Head of caudate nucleus (tissue), 42 donors: ENCODE data around the gene SBF1.
A peak's percentile ranks its signal among the peaks of the same experiment; 100 is the strongest.

Experiments
- DNase-seq, 42 donors: peaks; one replicate each; pipeline versions ENCODE4 v3.0.0 to v3.0.0-alpha.2; 2020 to 2021; ENCODE audit warnings: mixed read lengths in 7 of 42
- intact Hi-C: fragments of 100-400 bp; cut with DNase I; formaldehyde crosslinking; loops from one replicate; pipeline ENCODE4 v1.15.0; 2022

SBF1 gene

DNA sequence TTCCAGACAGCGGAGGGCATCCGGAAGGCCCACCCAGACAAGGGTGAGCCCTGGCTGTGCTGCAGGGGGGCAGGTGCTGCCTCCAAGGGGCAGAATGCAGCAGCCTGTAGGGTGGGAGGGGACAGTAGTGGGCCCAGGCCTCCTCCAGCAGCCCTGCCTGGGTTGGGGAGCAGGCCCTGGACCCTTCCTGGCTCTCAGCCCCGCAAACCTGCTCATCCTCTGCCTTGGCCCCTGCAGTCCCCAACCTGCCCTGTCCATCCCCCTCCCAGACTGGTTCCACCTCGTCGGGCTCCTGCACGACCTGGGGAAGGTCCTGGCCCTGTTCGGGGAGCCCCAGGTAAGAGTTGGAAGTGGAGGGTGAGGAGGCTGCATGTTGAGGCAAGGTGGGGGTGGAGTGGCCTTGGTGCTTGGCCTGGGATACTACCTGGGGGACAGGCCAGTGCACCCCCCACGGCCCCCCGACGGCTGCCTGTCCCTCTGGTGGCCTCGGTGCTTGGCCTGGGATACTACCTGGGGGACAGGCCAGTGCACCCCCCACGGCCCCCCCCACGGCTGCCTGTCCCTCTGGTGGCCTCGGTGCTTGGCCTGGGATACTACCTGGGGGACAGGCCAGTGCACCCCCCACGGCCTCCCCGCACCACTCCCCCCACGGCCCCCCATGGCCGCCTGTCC lies 13.3 kb upstream of the SBF1 start:
- no peak for DNase-seq
- intact Hi-C loops: no loop called here

DNA sequence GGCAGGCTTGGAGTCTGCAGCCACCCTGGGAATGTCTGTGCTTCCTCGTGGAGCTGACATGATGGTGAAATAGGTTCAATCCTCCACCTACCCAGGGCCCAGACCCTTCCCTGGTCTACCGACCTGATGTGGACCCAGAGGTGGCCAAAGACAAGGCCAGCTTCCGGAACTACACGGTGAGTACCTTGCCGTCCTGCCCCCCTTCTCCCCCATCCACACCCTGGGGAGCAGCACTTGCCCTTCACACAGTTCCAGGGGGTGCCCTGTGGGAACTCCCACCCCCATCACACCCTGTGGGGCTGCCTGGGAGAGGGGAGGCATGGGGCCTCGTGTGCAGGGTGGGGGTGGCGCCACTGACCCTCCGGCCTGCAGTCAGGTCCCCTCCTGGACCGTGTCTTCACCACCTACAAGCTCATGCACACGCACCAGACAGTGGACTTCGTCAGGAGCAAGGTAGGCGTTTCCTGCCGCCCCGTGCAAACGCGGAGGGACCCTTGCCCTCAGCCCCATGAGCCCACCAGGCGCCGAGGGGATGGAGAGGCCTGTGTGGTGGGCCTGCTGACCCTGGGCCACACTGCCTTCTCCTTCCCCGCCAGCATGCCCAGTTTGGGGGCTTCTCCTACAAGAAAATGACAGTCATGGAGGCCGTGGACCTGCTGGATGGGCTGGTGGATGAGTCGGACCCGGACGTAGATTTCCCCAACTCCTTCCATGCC lies 12.6 kb upstream of the SBF1 start:
- intact Hi-C loops: no loop called here
- no peak for DNase-seq

DNA sequence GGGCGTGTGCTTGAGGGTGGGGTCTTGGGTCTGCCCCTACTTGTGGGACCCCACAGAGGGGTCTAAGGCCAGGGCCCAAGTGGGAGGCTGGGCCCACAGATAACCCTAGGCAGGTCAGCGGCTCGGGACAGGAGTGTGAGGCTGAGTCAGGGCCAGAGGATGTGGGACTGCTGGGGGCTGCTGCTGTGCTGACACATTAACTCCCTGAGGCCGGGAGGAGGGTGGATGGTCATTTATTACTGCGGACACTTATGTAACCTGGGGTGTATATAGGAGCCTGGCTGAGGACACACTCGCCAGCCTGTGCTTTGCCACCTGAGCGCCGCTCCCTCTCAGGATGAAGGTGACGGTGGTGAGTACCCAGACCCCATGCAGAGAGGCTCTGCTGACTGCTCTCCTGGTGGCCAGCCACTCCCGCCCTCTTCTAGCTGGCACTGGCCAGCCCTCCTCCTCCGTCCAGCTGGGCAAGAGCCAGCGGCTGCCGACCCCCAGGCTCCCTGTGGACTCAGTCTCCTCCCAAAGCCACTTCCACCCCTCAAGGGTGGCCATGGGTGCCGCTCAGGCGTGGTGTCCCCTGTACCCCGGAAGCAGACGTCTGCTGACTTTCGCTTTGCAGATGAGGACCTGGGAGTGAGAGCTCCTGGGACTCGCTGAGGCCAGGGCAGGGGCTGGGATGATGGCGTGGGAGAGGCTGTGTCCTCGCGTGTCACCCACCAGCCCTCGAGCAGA lies 11.9 kb upstream of the SBF1 start, which contains the start of gene MIOX:
Gene MIOX (plus strand): TSS at position 299 of the 729 bp plus-strand sequence. CDS start 39 bp downstream, at position 338.
- DNase-seq: no peak
- intact Hi-C loops: no loop called here

DNA sequence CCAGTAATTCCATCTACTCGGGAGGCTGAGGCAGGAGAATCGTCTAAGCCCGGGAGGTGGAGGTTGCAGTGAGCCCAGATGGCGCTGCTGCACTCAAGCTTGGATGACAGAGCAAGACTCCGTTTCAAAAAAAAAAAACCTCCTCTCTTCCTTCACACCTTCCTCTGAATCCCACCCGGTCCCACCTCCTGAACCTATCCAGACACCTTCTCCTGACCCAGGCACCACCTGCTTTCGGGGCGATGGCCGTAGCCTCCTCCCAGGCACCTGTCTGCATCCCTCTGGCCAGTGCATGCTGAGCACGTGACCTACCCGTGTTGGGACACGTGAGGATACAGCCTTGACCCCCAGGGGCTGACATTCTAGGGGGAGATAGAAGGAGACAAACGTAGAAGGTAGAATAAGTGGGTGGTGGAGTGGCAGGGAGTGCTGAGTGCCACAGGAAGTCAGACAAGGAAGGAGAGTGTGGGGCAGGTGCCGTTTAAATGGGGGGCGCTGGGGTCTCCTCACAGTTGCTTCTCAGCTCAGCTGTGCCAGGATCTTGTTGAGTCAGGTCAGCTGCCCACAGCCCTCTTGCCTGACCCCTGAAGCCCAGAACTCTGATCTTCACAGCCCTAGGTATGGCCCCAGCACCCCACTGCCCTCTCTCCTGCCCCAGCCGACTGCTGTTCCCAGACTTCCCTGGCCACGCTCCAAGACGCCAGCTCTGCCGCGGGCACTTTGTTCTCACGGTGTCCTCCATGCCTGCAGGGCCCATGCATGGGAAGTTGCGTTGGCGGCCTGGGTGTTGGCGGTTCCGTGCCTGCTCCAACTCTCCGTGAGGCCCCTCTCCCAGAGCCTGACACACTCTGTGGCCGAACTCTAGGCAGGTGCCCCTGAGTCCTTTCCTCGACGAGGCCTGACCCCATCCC lies 10.6 kb upstream of the SBF1 start:
- no peak for DNase-seq
- intact Hi-C loops: no loop called here

DNA sequence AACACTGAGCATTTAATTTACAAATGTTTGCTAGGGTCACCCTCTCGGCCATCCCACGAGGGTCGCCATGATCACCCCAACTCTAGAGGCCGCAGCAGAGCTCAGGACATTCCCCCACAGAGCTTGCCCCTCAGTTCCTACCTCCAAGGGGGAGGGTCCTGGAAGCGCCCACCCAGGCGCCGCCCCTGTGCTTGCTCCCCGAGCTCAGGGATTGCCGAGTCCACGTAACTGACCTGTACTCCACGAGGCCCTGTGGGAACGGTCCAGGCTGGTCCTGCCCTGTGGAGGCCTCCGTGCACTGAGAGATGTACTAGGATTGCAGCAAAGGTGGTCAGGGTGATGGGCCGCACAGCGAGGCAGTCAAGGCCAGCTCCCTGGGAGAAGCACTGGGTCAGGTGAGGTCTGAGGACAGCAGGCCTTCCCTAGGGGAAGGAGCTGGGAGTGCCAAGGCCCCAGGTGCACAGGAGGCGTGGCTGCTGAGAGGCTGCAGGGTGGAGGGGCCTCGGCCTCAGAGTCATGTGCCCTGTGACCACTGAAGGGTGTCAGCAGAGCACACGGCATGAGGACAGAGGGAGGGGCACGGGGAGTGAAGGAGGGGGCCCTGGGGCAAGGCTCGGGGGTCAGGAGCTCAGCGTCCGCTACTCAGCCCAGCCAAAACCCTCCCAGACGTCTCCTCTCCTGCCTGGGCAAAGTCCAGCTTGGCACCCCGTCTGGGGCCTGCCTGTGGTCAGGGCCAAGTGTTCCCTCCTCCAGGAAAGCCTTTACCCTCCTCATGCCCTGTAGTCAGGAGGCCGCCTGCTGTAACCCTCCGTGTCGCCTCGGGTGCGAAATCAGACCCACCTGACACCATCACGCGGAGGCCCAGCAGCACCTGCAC lies 9.4 kb upstream of the SBF1 start:
- intact Hi-C loops: no loop called here
- no peak for DNase-seq

DNA sequence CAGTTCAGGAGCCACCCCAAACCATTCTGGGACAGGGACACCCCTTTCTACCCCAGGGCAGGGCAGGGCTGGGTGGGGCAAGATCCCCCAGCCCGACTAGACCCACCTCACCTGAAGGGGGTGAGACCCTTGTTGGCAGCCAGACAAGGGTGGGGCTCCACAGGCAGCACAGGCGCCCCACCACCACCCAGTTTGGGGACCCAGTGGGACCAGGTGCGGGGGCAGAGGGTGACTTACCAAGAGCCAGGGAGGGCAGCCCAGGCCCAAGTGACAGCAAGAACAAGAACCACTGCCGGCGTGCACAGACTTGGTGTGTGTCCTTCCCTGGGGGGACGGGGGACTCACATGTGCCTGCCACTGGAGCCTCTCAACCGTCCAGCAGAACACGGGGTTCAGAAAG lies 8.7 kb upstream of the SBF1 start:
- no peak for DNase-seq
- intact Hi-C loops: no loop called here

DNA sequence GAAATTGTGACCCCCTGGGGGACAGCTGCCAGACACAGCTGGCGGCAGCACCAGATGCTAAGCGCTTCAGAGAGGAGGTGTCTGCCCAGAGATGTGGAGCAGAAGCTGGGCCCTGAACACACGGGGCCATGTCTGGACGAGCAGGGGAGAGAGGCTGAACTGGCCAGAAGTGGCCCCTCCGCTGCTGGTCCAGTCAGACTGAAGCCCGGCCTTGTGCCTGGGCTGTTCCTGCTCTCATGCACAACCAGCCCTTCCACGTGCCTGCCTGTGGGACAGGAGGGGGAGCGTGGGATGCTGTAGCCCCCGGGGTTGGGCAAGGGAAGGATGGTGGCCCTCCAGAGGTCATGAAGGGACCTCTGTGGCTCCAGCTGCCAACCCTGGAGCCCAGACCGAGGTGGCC lies 8.3 kb upstream of the SBF1 start:
- intact Hi-C loops: no loop called here
- DNase-seq: no peak

DNA sequence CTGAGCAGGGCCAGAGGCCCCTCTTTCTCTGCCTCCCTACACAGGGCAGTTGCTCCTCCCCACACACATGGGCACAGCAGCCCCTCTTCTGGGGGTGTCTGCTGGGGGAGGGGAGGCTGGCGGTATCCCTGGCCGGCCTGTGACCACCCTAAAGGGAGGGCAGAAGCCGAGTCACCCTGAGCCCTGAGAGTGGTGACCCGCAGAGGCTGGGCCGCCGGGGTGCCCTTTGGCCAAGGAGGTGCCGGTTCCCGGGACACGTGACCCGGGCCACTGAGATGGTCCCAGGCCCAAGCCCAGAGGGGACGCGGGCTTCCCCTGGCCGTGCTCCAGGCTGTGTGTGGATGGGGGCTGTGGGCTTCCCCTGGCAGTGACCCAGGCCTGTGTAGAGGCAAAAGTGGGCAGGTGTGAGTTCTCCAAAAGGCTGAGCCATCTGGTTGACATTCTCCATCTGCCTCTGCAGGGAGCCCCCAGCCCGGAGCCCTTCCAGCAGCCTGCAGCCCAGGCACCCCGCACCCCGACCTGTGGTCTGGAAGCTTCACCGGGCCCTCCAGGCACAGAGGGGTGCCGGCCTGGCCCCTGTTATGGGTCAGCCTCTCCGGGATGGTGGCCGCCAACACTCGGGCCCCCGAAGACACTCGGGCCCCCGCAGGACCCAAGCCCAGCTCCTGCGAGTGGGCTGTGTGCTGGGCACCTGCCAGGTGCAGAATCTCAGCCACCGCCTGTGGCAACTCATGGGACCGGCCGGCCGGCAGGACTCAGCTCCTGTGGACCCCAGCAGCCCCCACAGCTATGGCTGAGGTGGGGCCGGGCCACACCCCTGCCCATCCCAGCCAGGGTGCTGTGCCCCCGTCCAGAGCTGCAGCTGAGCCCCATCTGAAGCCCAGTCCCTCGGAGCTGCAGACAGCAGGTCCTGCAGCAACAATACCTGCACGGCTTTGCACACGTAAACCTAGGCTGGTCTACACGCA lies 7.6 kb upstream of the SBF1 start:
- no peak for DNase-seq
- intact Hi-C loops: no loop called here

DNA sequence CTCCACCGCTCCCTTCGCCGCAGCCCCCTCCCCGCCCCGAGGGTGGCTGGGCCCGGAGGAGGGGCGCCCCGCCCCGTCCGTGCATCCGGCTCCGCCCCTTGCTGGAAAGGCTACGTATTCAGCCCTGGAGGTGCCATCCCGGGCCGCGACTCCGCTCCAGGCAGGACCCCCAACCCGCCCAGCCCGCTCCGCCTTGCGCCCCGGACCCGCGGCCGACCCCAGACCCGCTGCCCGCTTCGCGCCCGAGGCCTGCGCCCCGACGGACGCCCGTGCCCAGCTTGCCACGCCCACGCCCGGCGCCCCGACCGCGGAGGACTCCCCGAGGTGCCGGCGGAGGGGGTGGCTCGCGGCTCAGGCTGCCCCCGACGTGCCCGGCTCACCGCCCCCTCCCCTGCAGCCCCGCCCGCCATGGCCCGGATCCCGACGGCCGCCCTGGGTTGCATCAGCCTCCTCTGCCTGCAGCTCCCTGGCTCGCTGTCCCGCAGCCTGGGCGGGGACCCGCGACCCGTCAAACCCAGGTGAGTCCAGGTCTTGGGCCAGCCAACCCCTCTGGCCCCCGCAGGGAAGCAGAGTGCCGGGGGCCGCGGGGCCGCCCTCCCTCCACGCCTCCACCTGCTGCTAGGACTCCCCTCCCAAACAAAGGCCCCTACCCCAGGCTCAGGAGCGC lies 6.7 kb upstream of the SBF1 start, which contains the start of gene ADM2:
Gene ADM2 (plus strand): TSS at position 104 of the 667 bp plus-strand sequence. CDS start 305 bp downstream, at position 409.
- DNase-seq: no peak
- intact Hi-C loops: no loop called here

DNA sequence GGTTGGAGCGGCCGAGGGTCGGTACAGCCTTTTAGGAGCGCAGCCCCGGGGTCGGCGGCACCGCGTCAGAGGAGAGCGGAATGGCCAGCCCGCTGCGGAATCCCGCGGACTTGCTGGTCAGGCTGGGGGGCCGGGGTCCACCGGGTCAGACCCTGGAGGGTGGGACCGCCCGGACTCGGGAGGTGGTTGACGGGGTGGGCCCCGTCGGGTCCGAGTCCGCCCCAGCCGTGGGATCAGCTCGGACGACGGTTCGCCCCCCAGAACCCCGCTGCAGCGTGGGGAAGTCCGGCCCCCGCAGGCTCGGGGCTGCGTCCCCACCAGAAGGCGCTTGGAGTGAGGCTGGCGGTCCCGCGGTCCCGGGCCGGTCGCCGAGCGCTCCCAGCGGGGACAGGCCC lies 6.2 kb upstream of the SBF1 start:
- DNase-seq: no peak
- intact Hi-C loops: no loop called here

DNA sequence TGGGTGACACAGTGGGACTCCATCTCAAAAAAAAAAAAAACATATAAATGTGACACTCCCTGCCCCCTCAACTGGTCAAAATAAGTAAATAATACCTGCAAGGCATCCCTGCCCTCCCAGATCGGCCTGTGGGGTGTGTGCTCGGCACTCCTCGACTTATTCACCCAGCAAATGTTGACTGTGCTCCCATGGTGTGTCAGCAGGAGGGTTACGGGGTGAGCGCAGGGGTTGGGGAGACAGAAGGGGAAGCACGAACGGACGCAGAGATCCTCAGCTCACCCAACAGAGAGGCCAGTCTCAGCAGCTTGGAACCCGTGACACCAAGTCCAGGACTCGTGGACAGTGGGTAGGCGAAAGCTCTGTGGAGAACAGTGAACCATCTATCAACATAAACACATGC lies 4.9 kb upstream of the SBF1 start:
- DNase-seq: no peak
- intact Hi-C loops: no loop called here

DNA sequence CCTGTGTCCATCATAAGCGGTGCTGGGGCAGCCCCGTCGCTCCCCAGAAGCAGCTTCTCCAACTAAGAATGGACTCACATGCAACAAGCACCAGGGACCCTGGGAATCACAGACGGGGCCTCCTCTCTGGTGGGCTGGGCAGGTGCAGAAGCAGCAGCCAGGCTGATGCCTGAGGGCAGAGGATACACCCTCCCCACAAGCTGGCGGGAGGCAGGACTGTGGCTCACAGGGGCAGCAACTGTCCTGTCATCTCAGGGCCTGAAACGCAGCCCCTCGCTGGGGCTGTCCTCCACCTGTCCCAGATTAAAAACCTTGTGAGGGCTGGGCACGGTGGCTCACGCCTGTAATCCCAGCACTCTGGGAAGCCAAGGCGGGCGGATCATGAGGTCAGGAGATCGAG lies 3.1 kb upstream of the SBF1 start:
- intact Hi-C loops: no loop called here
- DNase-seq: no peak

DNA sequence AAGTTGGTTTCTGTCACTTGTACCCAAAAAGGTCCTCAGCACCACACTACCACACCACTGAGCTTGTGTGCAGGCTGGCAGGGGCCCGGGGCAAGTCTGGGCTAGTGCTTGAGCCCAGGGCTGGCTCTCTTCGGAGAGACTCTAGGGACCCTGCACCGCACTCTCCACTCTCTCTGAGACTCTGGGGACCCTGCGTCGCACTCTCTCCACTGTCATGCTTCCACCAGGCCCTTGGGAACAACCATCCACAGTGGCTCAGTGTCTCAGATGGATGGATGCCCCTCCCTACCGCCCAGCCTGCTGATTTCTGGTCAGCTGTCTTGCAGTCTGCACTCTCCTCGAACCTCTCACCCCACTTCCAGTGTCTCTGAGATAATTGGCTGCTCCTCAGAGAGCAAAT lies 2.0 kb upstream of the SBF1 start:
- DNase-seq: no peak
- intact Hi-C loops: no loop called here

DNA sequence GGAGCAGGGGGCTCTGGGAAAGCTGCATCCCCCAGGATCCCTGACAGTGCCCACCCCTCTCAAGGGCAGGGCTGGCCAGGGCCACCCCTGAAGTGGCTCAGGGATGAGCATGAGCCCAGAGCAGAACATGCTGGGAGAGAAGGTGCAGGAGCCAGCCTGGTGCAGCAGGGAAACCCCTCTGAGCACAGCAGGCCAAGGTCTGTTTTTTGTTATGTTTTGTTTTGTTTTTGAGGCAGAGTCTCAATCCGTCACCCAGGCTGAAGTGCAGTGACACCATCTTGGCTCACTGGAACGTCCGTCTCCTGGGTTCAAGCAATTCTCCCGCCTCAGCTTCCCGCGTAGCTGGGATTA lies 792 bp upstream of the SBF1 start:
- DNase-seq: no peak
- intact Hi-C loops: loop anchor here (2.0 kb wide), 1 partner anchor 31 kb away; the partner anchor contains the start of gene LMF2

DNA sequence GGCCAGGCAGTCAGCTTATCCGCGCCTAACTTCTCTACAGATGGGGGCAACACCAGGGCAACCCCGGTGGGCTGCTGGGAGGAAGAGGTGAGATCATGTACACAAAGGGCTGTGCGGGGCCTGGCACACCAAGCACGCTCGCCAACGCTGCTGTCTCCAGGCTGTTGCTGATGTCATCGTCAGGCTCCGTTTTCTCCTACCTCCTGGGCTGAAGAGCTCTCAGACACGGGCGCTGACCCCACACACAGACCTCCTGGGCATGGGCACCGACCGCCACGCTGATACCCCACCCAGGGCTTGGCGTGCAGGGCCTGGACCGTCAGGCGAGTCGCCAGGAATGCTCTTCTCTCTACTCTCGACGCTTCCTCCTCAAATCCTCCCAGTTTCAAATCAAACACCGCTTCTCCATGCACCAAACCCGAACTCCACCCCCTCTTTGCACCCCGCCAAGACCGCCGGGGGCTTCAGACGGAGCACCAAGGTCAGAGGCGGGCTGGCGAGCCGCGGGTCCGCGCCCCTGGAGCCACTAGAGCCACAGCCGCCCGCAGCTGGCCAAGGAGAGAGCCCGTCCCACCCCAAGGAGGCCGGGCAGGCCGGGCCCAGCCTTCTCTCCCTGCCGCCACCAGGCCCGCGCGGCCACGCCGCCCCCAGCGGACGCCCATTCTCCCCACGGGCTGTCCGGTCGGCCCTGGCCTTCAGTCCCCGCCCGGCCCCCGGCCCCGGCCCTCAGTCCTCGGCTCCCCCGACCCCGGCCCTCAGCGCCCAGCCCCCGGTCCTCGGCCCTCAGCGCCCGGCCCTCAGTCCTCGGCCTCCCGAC lies 772 bp downstream of the SBF1 start:
- intact Hi-C loops: loop anchor here (2.0 kb wide), 1 partner anchor 33 kb away; the partner anchor contains the start of gene LMF2
- DNase-seq: peak in 33 of 42 donors; percentile 11 to 62 (median 34)

DNA sequence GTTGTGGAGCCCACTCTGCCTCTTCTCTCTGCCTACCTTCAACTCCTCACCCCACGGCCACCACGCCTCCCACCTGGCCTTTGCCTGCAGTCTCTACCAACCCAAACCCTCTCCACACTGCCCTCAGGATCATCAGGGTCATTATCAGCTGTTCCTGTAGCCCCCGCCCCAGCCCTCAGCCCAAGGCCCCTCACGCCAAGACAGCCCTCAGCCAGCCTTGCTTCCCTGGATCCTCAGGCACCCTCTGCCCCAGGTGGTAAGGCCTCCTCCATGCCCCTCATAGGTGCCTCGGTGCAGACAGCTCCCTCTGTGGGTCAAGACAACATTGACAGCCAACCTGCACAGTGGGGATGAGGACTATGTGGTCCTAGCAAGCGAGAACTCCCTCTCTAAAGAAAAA lies 1.7 kb downstream of the SBF1 start:
- DNase-seq: no peak
- intact Hi-C loops: no loop called here
